ENCODE measurements around the gene RGMA. TPM values are rescaled to one million over a fixed set of nuclear protein-coding genes. Genes with fewer than 3 reads are reported as not detected.

RGMA gene
- total and polyA plus RNA-seq, 2 donors (not counting 1 experiment from before 2014, with no cell fraction given) = not detected

DNA sequence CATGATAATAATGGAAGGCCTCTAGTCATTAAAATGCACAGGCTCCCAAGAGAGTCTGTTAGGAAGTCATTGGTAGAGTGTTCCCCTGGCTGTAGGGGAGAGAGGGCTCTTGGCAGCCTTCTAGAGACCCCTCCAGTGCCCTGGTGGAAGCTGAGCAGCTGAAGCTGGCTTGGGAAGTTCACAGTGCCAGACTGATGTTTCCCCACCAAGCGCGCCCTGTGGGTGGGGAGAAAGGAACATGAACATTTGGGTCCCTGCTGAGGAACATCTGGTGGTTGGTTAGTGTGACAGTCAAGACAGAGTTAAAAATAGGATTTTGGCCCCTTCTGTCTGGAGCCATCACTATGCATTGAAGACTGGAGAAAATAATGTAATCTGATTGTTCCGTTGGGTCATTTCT lies 37.1 kb upstream of the RGMA start:
- H3K4me3 Mint-ChIP-seq = no peak overlapping the region
- CTCF ChIA-PET = no interaction called here
- WGBS (ENCODE audit: insufficient coverage) = 100% methylated on average over 3 of the region's 3 CpGs

DNA sequence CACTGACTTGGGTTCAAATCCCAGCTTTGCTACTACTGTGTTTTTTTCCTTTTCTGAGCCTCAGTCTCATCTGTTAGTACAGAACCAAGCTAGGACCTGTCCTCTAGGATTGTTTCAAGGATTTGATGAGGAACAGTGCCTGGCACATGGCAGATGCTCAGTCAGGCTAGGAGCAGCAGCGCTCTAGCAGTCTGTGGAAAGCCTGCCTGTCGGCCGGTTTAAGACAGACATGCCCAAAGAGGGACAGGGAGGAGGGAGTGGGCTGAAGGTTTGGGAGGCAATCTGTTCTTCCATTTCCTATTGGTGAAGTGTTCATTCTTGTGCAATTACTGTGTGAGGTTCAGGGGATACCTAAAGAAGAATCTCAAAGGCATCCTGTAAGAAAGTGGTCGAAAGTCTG lies 35.1 kb upstream of the RGMA start:
- Histone ChIP-seq H3K9ac (ENCODE audit: low read length) (no peak overlapping the region), H3K4me3 (ENCODE audit: control extremely low read depth in 1 of 5, extremely low read depth in 1 of 5, insufficient read depth in 1 of 5, low read depth in 2 of 5, low read length in 4 of 5) (no peak overlapping the region), H3K4me2 (replicated peaks; ENCODE audit: low read depth, low read length, poor library complexity, severe bottlenecking) (no peak overlapping the region), H3K36me3 (replicated peaks in 1 of 2; ENCODE audit: control extremely low read depth in 1 of 2, control insufficient read depth in 1 of 2, extremely low read depth in 1 of 2, insufficient read depth in 2 of 2, low read length in 1 of 2) (no peaks in the 10 kb centered on the region), H3K27ac (ENCODE audit: low read length in 2 of 2) (no peak overlapping the region), H2AFZ (ENCODE audit: insufficient read depth, low read depth, low read length, poor library complexity, severe bottlenecking) (no peak overlapping the region), H3K4me1 (ENCODE audit: control insufficient read depth in 2 of 2, insufficient read depth in 2 of 2, low read length in 2 of 2) (no peaks in the 10 kb centered on the region), H3K79me2 (ENCODE audit: control insufficient read depth, insufficient read depth, low read length) (no peaks in the 10 kb centered on the region), H3K9me3 (ENCODE audit: control extremely low read depth in 1 of 3, control insufficient read depth in 2 of 3, insufficient read depth in 1 of 3, low read length in 2 of 3) (no peaks in the 10 kb centered on the region), H3K27me3 (replicated peaks in 1 of 4; ENCODE audit: control extremely low read depth in 1 of 4, control insufficient read depth in 3 of 4, insufficient read depth in 4 of 4, low read length in 3 of 4) (no peaks in the 10 kb centered on the region), H4K20me1 (ENCODE audit: control insufficient read depth, insufficient read depth, low read length, poor library complexity, severe bottlenecking) (no peaks in the 10 kb centered on the region)
- DNase-seq (no peak), ATAC-seq (ENCODE audit: low read depth) (no peak)
- CTCF ChIA-PET = no interaction called here
- Mint-ChIP-seq H3K27me3 (peaks cover 8% of the 10 kb centered on the region), H3K4me3 (no peak overlapping the region), H3K9me3 (ENCODE audit: insufficient read depth) (no peaks in the 10 kb centered on the region), H3K4me1 (no peaks in the 10 kb centered on the region), H3K27ac (no peak overlapping the region)
- no peak for TF ChIP-seq EZH2 (IDR thresholded peaks at IDR 0.05; ENCODE audit: borderline replicate concordance, insufficient read depth, low read depth, low read length, poor library complexity, severe bottlenecking)
- POLR2A ChIA-PET = no interaction called here
- WGBS (ENCODE audit: insufficient coverage) = 93% methylated on average over 4 of the region's 4 CpGs
- intact Hi-C loops (cut with micrococcal nuclease) = no loop called here

More for the DNA sequence above, 37.1 kb upstream of the RGMA start:
- Histone ChIP-seq H3K4me3 (ENCODE audit: control extremely low read depth in 1 of 5, extremely low read depth in 1 of 5, insufficient read depth in 1 of 5, low read depth in 2 of 5, low read length in 4 of 5) (no peak overlapping the region), H3K9me3 (ENCODE audit: control extremely low read depth in 1 of 3, control insufficient read depth in 2 of 3, insufficient read depth in 1 of 3, low read length in 2 of 3) (no peaks in the 10 kb centered on the region), H2AFZ (ENCODE audit: insufficient read depth, low read depth, low read length, poor library complexity, severe bottlenecking) (no peak overlapping the region), H3K4me2 (replicated peaks; ENCODE audit: low read depth, low read length, poor library complexity, severe bottlenecking) (no peak overlapping the region), H3K79me2 (ENCODE audit: control insufficient read depth, insufficient read depth, low read length) (no peaks in the 10 kb centered on the region), H3K27ac (ENCODE audit: low read length in 2 of 2) (no peak overlapping the region), H3K9ac (ENCODE audit: low read length) (no peak overlapping the region), H3K36me3 (replicated peaks in 1 of 2; ENCODE audit: control extremely low read depth in 1 of 2, control insufficient read depth in 1 of 2, extremely low read depth in 1 of 2, insufficient read depth in 2 of 2, low read length in 1 of 2) (no peaks in the 10 kb centered on the region), H3K27me3 (replicated peaks in 1 of 4; ENCODE audit: control extremely low read depth in 1 of 4, control insufficient read depth in 3 of 4, insufficient read depth in 4 of 4, low read length in 3 of 4) (no peaks in the 10 kb centered on the region), H4K20me1 (ENCODE audit: control insufficient read depth, insufficient read depth, low read length, poor library complexity, severe bottlenecking) (no peaks in the 10 kb centered on the region), H3K4me1 (ENCODE audit: control insufficient read depth in 2 of 2, insufficient read depth in 2 of 2, low read length in 2 of 2) (no peaks in the 10 kb centered on the region)
- Mint-ChIP-seq H3K9me3 (ENCODE audit: insufficient read depth) (no peaks in the 10 kb centered on the region), H3K27me3 (peaks cover 7% of the 10 kb centered on the region), H3K4me1 (no peaks in the 10 kb centered on the region), H3K27ac (no peak overlapping the region)
- DNase-seq = no peak
- POLR2A ChIA-PET = no interaction called here
- ATAC-seq (ENCODE audit: low read depth) = no peak
- intact Hi-C loops (cut with micrococcal nuclease) = no loop called here
- TF ChIP-seq EZH2 (IDR thresholded peaks at IDR 0.05; ENCODE audit: borderline replicate concordance, insufficient read depth, low read depth, low read length, poor library complexity, severe bottlenecking) = no peak
- TF ChIP-seq, protein P1, sequence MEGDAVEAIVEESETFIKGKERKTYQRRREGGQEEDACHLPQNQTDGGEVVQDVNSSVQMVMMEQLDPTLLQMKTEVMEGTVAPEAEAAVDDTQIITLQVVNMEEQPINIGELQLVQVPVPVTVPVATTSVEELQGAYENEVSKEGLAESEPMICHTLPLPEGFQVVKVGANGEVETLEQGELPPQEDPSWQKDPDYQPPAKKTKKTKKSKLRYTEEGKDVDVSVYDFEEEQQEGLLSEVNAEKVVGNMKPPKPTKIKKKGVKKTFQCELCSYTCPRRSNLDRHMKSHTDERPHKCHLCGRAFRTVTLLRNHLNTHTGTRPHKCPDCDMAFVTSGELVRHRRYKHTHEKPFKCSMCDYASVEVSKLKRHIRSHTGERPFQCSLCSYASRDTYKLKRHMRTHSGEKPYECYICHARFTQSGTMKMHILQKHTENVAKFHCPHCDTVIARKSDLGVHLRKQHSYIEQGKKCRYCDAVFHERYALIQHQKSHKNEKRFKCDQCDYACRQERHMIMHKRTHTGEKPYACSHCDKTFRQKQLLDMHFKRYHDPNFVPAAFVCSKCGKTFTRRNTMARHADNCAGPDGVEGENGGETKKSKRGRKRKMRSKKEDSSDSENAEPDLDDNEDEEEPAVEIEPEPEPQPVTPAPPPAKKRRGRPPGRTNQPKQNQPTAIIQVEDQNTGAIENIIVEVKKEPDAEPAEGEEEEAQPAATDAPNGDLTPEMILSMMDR (IDR thresholded peaks at IDR 0.05) = no peak
